ENCODE data around the gene ICOS. TPM values are rescaled to one million over a fixed set of nuclear protein-coding genes. Genes with fewer than 3 reads are reported as not detected.

The ICOS gene
- total RNA-seq, 2 donors from 2014 or later, result not detected

DNA sequence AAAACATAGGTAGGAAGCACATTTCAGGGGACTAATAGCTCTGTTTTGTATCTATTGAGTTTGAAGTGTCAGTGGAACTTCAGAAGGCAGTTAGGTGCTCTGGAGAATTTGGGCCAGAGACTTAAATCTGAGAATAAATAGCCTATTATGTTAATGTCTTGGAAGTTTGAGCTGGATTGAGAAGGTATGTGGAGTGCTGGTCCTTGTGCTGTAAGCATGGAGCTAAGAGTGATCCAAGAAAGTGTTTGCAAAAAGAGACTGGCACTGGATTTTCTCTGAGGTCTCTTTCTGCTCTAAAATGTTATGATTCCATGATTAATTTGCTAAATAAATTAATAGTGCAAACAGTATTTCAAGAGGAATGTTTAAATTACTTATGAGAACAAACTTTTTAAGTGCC, 63.3 kb downstream of the ICOS start:
- H3K4me1 ChIP-seq, result no peaks in the 10 kb centered on the region
- H3K4me3 ChIP-seq, result no peak overlapping the region
- H3K27ac ChIP-seq, result no peak overlapping the region
- no peak for TF ChIP-seq CTCF (IDR thresholded peaks at IDR 0.05)
- H3K27me3 ChIP-seq, result no peaks in the 10 kb centered on the region
- no peaks in the 10 kb centered on the region for H3K9me3 ChIP-seq
- DNase-seq (ENCODE audit: low spot score), result no peak
- no peaks in the 10 kb centered on the region for H3K36me3 ChIP-seq

DNA sequence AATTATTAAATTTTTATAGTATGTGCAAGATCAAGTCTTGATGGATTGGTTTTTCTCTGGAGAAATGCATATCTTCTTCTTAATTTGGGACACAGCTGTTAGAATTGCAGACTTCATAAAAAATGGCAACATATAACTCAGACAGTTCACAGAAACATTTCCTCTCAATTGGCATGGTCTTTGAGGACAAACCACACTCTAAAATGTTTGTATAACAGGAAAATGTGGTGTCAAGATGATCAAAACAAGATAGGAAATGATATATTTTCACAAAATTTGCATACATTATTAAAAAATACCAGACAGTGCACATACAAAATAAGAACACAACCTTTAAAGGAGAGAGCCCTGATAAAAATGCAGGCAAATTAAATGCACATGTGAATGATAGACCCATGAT, 63.9 kb downstream of the ICOS start:
- no peaks in the 10 kb centered on the region for H3K27me3 ChIP-seq
- H3K4me3 ChIP-seq, result no peak overlapping the region
- H3K4me1 ChIP-seq, result no peaks in the 10 kb centered on the region
- TF ChIP-seq CTCF (IDR thresholded peaks at IDR 0.05), result no peak
- DNase-seq (ENCODE audit: low spot score), result no peak
- H3K27ac ChIP-seq, result no peak overlapping the region
- H3K9me3 ChIP-seq, result no peaks in the 10 kb centered on the region
- no peaks in the 10 kb centered on the region for H3K36me3 ChIP-seq

DNA sequence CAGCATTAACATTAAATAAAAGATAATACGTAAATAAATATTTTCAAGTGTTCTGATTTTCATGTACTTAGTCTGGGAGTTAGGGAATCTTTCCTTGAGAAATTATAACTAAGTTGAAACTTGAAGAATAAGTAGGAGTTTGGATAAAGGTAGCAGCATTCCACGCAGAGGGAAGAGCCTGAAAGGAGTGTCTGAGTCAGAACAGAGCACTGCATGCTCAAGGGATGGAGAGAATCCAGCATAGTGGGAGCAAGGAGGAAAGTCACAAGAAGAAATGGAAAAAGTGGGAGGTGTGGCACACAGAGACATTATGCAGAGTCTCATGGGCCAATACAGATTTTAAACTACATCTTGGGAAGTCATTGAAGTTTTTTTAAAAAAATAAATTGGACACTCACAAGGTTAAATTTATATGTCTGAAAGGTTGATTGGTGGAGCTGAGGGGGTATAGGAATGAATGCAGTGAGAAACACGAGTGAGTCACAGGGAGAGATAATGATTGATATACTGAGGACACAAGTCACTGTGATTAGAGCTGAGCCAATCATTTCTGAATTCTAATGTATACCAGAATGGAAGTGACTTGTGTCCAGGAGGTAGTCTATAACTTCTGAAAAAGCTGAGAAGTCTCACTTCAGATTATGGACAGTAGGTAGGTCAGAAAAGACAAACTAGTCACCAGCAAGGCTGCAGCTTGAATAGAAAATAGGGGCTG, 66.9 kb downstream of the ICOS start:
- Histone ChIP-seq H3K9me3 (no peaks in the 10 kb centered on the region), H3K27me3 (no peaks in the 10 kb centered on the region), H3K36me3 (no peaks in the 10 kb centered on the region), H3K4me3 (no peak overlapping the region), H3K27ac (no peak overlapping the region), H3K4me1 (no peaks in the 10 kb centered on the region)
- no peak for DNase-seq (ENCODE audit: low spot score)
- TF ChIP-seq CTCF (IDR thresholded peaks at IDR 0.05), result no peak

- no peak overlapping the region for H3K4me3 ChIP-seq
- H3K4me1 ChIP-seq, result no peaks in the 10 kb centered on the region
- DNase-seq (ENCODE audit: low spot score), result no peak
- H3K27ac ChIP-seq, result no peak overlapping the region
- no peaks in the 10 kb centered on the region for H3K36me3 ChIP-seq
- H3K27me3 ChIP-seq, result no peaks in the 10 kb centered on the region
- no peaks in the 10 kb centered on the region for H3K9me3 ChIP-seq
- TF ChIP-seq CTCF (IDR thresholded peaks at IDR 0.05), result no peak
These were observed 68.3 kb downstream of the ICOS start for GRCh38 chr2:204004912-204005311.

GRCh38 chr2:204005940-204006721, 69.6 kb downstream of the ICOS start:
- no peaks in the 10 kb centered on the region for H3K36me3 ChIP-seq
- no peaks in the 10 kb centered on the region for H3K4me1 ChIP-seq
- H3K27ac ChIP-seq, result no peak overlapping the region
- no peak for DNase-seq (ENCODE audit: low spot score)
- no peak overlapping the region for H3K4me3 ChIP-seq
- H3K9me3 ChIP-seq, result no peaks in the 10 kb centered on the region
- no peaks in the 10 kb centered on the region for H3K27me3 ChIP-seq
- TF ChIP-seq CTCF (IDR thresholded peaks at IDR 0.05), result no peak

Data from right atrium auricular region (tissue), 2 donors.